ENCODE measurements around the gene HHATL.

Gene HHATL, protein sequence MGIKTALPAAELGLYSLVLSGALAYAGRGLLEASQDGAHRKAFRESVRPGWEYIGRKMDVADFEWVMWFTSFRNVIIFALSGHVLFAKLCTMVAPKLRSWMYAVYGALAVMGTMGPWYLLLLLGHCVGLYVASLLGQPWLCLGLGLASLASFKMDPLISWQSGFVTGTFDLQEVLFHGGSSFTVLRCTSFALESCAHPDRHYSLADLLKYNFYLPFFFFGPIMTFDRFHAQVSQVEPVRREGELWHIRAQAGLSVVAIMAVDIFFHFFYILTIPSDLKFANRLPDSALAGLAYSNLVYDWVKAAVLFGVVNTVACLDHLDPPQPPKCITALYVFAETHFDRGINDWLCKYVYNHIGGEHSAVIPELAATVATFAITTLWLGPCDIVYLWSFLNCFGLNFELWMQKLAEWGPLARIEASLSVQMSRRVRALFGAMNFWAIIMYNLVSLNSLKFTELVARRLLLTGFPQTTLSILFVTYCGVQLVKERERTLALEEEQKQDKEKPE

GRCh38 chr3:42702066-42702951 lies at the start of gene HHATL:
TSS of gene HHATL (minus strand) at chr3:42702798. CDS start at chr3:42700826, 1,972 bp downstream.
- DNase-seq (ENCODE audit: low read depth in 2 of 2) = no peak

GRCh38 chr3:42751609-42752008 lies 49.0 kb upstream of the HHATL start:
- no peak for DNase-seq (ENCODE audit: low read depth in 2 of 2)

DNA sequence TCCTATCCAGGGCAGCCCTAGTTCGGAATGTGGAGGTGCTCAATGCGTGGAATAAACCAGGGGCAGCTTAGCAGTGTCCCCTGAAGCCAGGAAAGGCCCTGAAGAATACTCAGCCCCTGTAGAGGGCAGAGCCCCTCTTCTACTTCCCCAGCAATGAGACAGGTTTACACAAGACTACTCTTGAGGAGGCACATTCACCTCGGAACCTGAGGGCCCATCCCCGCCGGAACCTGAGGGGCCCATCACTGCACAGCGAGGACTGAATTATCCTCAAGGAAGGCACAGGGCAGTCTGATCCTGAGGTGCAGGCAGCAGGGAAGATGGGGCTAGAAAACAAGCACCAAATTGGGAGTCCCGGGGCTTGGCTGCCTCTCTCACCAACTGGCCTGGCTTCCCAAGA lies 48.2 kb upstream of the HHATL start:
- DNase-seq (ENCODE audit: low read depth in 2 of 2) = no peak

GRCh38 chr3:42749753-42750231 lies 47.2 kb upstream of the HHATL start:
- DNase-seq (ENCODE audit: low read depth in 2 of 2) = no peak

- DNase-seq (ENCODE audit: low read depth in 2 of 2) = no peak
Observed at GRCh38 chr3:42749025-42749752, 46.6 kb upstream of the HHATL start.

- DNase-seq (ENCODE audit: low read depth in 2 of 2) = no peak
Observed at GRCh38 chr3:42747581-42747980, 45.0 kb upstream of the HHATL start.

DNA sequence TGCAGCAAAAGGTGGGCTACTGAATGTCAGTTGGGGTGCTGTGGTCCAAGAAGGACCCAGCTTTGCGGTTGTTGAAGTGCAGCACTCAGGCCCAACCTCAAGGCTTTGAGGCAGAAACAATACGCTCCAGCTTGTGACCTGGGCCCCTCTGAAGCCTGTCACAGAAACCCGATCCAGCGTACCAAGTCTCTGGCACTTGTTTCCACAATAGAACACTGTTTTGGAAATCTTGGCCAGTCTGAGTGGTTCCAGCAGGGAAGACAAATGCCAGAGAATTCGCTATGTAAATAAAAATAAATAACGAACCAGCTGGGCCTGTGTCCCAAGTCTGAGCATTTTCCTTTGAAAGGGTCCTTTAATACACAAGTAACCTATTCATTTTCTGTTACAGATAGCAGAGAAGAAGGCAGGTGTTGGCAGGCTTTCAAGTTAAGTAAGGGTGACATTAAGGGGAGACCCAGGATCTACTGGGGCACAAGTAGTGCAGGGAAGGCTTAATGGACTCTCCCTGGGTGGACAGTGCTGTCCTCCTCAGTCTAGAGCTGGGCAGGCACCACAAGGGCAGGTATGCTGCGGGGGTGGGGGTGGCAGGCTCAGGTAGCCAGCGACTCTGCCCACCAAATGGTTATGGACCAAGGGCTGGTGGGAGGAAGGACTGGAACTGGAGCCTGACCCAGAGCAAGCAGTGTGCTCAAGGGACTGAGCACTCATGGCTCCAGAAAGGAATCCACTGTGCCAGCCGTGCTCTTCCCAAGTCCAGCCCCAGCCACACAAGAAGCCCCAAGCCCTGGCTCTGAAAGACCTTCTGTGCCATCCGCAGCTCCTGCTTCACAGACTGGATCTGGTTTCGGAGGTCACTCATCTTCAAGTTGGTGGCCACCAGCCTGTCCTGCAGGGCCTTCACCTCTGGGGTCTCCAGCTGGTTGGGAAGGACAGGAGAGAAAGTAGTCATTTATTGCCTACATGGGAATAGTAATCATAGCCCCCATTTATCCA lies 44.2 kb upstream of the HHATL start:
- DNase-seq (ENCODE audit: low read depth in 2 of 2) = no peak

DNA sequence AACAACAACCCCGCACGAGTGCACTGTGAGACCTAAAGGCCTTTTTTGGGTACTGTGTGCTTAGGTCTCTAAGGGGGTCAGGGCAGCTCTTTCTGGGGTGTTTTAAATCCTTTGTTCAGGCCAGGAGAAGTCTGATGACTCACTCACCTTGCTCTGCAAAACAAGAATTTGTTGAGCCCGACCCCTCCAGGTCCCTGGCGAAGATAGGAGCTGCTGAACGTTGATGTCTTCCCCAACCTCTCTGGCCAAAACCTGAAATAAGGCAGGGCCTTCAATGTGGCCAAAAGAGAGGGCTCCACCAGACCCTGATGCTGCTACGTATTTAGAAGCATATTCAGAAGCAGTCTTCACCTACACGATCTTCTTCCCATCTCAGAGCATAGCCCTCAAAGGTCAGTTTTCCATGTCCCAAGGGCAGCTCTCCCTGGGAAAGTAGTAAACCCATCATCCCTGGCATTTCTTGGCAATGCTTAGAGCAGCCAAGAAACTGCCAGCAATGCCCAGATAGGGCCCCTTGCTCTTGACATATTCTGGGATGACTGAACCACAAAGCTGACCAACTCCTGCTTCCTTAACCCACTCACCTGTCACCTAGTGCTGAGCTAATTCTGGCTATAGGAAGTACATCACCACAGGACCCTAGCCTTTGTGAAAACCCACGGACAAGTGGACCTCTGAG lies 43.3 kb upstream of the HHATL start:
- no peak for DNase-seq (ENCODE audit: low read depth in 2 of 2)

- DNase-seq (ENCODE audit: low read depth in 2 of 2) = no peak
Observed at GRCh38 chr3:42745291-42745745, 42.7 kb upstream of the HHATL start.

DNA sequence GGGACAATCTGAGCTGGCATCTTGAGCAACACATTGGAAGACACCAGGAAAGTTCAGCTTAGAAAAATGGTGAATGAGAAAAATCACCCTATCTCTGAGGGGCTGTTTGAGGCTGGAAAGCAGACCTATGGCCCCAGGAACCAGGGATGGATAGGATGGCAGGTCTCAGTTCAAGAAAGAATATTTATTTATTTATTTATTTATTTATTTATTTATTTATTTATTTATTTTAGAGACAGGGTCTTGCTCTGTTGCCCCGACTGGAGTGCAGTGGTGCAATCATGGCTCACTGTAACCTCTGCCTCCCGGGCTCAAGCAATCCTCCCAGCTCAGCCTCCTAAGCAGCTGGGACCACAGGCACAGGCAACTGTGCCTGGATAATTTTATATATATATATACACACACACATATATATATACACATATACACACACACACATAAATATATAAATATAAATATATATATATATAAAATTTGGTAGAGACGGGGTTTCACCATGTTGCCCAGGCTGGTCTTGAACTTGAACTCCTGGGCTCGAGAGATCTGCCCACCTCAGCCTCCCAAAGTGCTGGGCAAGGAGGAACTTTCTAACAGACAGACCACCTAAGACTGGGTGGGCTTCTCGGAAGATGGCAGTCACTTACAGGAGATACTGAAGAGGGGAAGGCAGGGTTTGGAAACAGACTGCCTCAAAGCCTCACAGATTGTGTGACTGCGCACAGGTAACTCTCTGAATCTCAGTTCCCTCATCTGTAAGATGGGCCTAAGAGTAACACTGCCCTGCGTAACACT lies 40.8 kb upstream of the HHATL start:
- no peak for DNase-seq (ENCODE audit: low read depth in 2 of 2)

DNA sequence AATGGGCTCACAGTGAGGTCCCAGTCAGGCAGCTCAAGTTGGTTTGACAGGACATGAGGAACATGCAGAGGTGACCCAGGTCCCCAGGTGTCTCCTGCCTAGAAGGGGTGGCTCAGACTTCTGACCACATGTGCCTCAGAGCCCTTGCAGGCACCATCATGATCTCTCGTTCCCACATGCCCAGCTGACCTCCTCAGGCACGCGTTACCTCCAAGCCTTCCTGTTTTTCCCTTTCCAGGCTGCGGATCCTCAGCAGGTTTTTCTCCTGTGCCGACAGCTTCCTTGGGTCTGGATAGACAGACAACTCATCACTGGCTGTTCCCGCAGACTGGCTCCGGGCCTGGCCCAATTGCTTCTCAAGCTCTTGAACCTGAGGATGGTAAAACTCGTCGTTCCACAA lies 40.1 kb upstream of the HHATL start:
- no peak for DNase-seq (ENCODE audit: low read depth in 2 of 2)

- DNase-seq (ENCODE audit: low read depth in 2 of 2) = no peak
Observed at GRCh38 chr3:42742259-42742658, 39.7 kb upstream of the HHATL start.

DNA sequence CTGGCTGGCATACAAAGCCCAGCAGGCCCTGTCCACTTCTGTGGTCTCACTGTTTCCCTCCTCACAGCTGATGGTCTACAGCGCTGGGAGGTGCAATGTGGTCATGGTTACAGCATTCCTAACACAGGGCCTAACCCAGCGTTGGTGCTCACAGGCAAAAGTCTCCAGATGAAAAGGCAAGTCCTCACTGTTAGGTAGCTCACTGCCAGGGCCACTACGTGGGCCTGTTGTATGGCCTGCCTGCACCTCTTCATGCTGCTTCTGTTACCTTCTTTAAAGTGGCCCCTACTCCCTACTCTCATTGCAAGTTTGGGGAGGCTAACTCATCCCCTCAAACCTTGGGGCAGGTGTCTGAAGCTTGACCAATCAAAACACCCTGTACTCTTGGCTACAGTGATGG lies 39.2 kb upstream of the HHATL start:
- no peak for DNase-seq (ENCODE audit: low read depth in 2 of 2)

DNA sequence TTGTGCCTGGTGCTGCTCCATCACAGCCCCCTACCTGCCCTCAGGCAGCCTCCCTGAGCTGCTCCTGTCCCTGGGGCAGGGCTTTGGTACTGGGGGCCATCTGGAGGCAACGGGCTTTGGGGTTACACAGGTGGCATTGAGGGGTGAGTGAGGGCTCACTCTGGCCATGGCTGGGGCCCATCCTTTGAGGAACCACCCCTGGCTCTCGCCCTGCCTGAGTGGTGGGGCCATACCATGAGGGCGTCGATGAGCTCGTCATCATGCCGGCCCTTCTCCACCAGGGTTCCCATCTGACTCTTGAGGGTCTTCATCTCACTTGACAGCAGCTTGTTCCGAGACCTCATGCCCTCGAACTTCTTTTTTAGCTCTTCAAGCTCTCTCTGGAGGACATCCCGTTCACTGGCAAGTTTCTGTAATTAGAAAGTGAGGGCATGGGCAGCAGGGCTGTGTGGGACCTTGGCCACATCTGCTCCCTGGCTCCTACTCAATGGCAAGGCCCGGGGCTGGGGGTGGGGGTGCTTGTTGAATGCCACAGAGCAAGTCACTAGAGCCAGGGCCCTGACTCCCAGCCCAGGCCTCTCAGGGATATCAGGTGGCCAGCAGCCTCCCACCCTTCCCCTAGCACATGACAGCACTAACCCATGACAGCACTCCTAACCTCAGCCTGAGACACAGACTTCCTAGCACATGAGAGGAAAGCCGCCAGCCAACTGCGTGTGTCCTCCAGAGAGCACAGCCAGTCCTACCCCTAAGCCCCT lies 37.0 kb upstream of the HHATL start:
- no peak for DNase-seq (ENCODE audit: low read depth in 2 of 2)

- DNase-seq (ENCODE audit: low read depth in 2 of 2) = no peak
Observed at GRCh38 chr3:42736531-42736930, 33.9 kb upstream of the HHATL start.

GRCh38 chr3:42736081-42736480 lies 33.5 kb upstream of the HHATL start:
- no peak for DNase-seq (ENCODE audit: low read depth in 2 of 2)

DNA sequence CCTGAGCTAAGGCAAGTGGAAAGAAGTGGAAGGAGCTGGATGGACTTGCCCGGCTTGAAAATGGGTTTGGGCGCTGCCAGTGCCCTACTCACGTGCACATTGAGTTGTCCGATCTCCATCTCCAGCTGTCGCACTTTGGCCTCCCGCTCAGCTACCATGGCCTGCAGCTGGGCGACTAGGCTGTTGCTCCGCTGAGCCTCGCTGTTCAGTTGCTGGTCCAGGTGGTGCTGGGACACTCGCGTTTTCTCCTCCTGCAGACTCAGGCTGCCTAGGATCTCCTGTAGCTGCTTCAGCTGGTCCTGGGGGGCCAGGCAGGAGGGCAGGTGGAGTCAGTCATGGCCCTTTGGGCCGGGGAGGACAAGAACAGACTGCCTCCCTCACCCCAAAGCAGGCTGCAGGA lies 33.0 kb upstream of the HHATL start:
- DNase-seq (ENCODE audit: low read depth in 2 of 2) = no peak

GRCh38 chr3:42735019-42735418 lies 32.4 kb upstream of the HHATL start:
- DNase-seq (ENCODE audit: low read depth in 2 of 2) = no peak
